ENCODE data around the gene TAS2R40. TPM values are rescaled to one million over a fixed set of nuclear protein-coding genes. Genes with fewer than 3 reads are reported as not detected.
"Not testable (repeated sequence)": the region's sequence is repeated elsewhere in the genome, so short reads cannot be mapped to it uniquely, and the experiment has no call there.

TAS2R40 gene
- total RNA-seq, 2 donors from 2014 or later: not detected

- peaks cover 27% of the 10 kb centered on the region for H3K4me1 Mint-ChIP-seq
- no peaks in the 10 kb centered on the region for H3K36me3 Mint-ChIP-seq (ENCODE audit: low read depth)
Observed at GRCh38 chr7:143203386-143203785, 18.5 kb upstream of the TAS2R40 start.

DNA sequence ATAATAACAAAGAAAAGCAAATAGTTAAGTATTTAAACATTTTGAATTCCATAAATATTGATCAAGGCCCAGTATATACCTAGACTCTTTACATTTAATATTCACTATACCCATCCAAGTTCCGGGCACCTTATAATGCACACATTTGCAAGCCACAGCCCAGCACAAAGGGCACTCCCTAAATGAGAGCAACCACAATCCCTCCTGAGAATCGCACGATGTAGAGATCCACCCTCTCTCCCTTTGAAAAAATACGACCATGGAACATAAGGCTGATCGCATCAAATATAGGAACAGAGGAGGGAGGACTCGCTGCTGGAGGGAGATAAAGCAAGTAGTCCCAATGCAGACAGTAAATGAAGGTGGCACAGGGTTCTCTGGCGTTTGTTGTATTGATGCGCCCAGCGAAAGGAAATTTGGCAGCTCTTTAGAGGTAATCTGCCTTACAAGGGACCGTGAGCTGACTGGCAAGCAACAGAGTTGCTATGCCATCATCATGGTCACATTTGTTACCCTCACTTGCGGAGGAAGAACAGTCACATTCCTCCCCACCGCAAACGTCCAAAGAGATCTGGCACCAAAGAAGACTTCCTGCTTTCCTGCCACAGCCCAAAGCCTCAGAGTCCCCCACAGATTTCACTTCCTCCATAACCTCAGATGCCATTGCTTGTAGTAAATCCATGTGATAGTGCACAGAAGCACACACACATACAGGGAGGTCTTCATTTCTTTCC is 16.1 kb upstream of the TAS2R40 start:
- WGBS, 2 experiments (ENCODE audit: insufficient coverage in 1 of 2, insufficient read length in 1 of 2): 91 to 92% methylated on average over 13 of the region's 13 CpGs
- no peak overlapping the region for H3K27ac Mint-ChIP-seq
- TF ChIP-seq, protein P1, sequence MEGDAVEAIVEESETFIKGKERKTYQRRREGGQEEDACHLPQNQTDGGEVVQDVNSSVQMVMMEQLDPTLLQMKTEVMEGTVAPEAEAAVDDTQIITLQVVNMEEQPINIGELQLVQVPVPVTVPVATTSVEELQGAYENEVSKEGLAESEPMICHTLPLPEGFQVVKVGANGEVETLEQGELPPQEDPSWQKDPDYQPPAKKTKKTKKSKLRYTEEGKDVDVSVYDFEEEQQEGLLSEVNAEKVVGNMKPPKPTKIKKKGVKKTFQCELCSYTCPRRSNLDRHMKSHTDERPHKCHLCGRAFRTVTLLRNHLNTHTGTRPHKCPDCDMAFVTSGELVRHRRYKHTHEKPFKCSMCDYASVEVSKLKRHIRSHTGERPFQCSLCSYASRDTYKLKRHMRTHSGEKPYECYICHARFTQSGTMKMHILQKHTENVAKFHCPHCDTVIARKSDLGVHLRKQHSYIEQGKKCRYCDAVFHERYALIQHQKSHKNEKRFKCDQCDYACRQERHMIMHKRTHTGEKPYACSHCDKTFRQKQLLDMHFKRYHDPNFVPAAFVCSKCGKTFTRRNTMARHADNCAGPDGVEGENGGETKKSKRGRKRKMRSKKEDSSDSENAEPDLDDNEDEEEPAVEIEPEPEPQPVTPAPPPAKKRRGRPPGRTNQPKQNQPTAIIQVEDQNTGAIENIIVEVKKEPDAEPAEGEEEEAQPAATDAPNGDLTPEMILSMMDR (conservative IDR thresholded peaks at IDR 0.05): no peak

More at GRCh38 chr7:143203386-143203785, 18.5 kb upstream of the TAS2R40 start:
- H3K4me3 Mint-ChIP-seq: no peak overlapping the region
- Histone ChIP-seq H3K36me3 (ENCODE audit: control insufficient read depth, insufficient read depth, low read length) (no peaks in the 10 kb centered on the region), H3K27ac (ENCODE audit: low read depth, low read length) (no peak overlapping the region), H3K9ac (ENCODE audit: extremely low read depth, low read length, poor library complexity, severe bottlenecking) (no peak overlapping the region), H3K4me1 (ENCODE audit: control insufficient read depth, insufficient read depth, low read length) (no peaks in the 10 kb centered on the region), H3K27me3 (ENCODE audit: control insufficient read depth, insufficient read depth, low read length, poor library complexity, severe bottlenecking) (no peaks in the 10 kb centered on the region), H3K4me3 (ENCODE audit: low read length) (no peak overlapping the region), H3K9me3 (ENCODE audit: control insufficient read depth, low read length) (peaks cover 20% of the 10 kb centered on the region)
- no peak for DNase-seq
- no peak overlapping the region for H3K27ac Mint-ChIP-seq
- 97 to 100% methylated on average over 1 to 3 of the region's 3 CpGs for WGBS, 2 experiments (ENCODE audit: insufficient coverage in 1 of 2, insufficient read length in 1 of 2)
- peaks cover 15% of the 10 kb centered on the region for H3K9me3 Mint-ChIP-seq
- TF ChIP-seq, protein P1 (conservative IDR thresholded peaks at IDR 0.05): no peak
- peaks cover 3% of the 10 kb centered on the region for H3K27me3 Mint-ChIP-seq (ENCODE audit: insufficient read depth)

DNA sequence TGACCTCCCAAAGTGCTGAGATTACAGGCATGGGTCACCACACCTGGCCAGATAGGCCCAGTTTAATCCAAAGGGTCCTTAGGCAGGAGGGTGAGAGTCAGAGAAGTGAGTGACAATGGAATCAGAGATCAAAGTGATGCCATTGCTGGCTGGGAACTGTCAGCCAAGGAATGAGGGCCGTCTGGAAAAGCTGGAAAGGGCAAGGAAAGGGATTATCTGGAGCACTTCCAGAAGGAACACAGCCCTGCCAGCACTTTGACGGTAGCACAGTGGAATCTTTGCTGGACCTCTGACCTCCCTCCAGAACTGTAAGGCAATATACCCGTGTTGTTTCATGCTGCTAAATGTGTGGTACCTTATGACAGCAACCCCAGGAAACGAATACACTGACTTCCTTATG is 11.3 kb upstream of the TAS2R40 start:
- no peak overlapping the region for H3K4me3 ChIP-seq (ENCODE audit: low read length)
- H3K27ac ChIP-seq (ENCODE audit: low read depth, low read length): no peak overlapping the region
- H3K9me3 ChIP-seq (ENCODE audit: control insufficient read depth, low read length): peaks cover 21% of the 10 kb centered on the region
- H3K36me3 ChIP-seq (ENCODE audit: control insufficient read depth, insufficient read depth, low read length): no peaks in the 10 kb centered on the region
- no peaks in the 10 kb centered on the region for H3K36me3 Mint-ChIP-seq (ENCODE audit: low read depth)
- H3K9me3 Mint-ChIP-seq: peaks cover 28% of the 10 kb centered on the region
- WGBS, 2 experiments (ENCODE audit: insufficient coverage in 1 of 2, insufficient read length in 1 of 2): 82 to 88% methylated on average over 4 of the region's 4 CpGs
- DNase-seq: no peak
- H3K27me3 ChIP-seq (ENCODE audit: control insufficient read depth, insufficient read depth, low read length, poor library complexity, severe bottlenecking): no peaks in the 10 kb centered on the region
- H3K27ac Mint-ChIP-seq: no peak overlapping the region
- no peaks in the 10 kb centered on the region for H3K27me3 Mint-ChIP-seq (ENCODE audit: insufficient read depth)
- H3K4me1 Mint-ChIP-seq: peaks cover 15% of the 10 kb centered on the region
- no peaks in the 10 kb centered on the region for H3K4me1 ChIP-seq (ENCODE audit: control insufficient read depth, insufficient read depth, low read length)
- H3K4me3 Mint-ChIP-seq: no peak overlapping the region
- TF ChIP-seq, protein P1 (conservative IDR thresholded peaks at IDR 0.05): no peak
- no peak overlapping the region for H3K9ac ChIP-seq (ENCODE audit: extremely low read depth, low read length, poor library complexity, severe bottlenecking)

More for the DNA sequence above, 16.1 kb upstream of the TAS2R40 start:
- Mint-ChIP-seq H3K36me3 (ENCODE audit: low read depth) (no peaks in the 10 kb centered on the region), H3K27me3 (ENCODE audit: insufficient read depth) (no peaks in the 10 kb centered on the region), H3K9me3 (peaks cover 1% of the 10 kb centered on the region), H3K4me1 (peaks cover 36% of the 10 kb centered on the region), H3K4me3 (no peak overlapping the region)
- Histone ChIP-seq H3K4me1 (ENCODE audit: control insufficient read depth, insufficient read depth, low read length) (no peaks in the 10 kb centered on the region), H3K27ac (ENCODE audit: low read depth, low read length) (no peak overlapping the region), H3K9ac (ENCODE audit: extremely low read depth, low read length, poor library complexity, severe bottlenecking) (no peak overlapping the region), H3K36me3 (ENCODE audit: control insufficient read depth, insufficient read depth, low read length) (no peaks in the 10 kb centered on the region), H3K27me3 (ENCODE audit: control insufficient read depth, insufficient read depth, low read length, poor library complexity, severe bottlenecking) (no peaks in the 10 kb centered on the region), H3K4me3 (ENCODE audit: low read length) (no peak overlapping the region), H3K9me3 (ENCODE audit: control insufficient read depth, low read length) (no peaks in the 10 kb centered on the region)
- no peak for DNase-seq

DNA sequence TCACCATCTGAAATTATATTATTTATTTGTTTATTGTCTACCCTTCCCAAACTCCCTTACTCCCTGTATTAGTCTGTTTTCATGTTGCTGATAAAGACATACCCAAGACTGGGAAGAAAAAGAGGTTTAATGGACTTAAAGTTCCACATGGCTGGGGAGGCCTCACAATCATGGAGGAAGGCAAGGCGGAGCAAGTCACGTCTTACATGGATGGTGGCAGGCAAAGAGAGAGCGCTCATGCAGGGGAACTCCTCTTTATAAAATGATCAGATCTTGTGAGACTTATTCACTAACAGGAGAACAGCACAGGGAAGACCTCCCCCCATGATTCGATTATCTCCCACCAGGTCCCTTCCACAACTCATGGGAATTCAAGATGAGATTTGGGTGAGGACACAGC is 8.4 kb upstream of the TAS2R40 start:
- H3K36me3 ChIP-seq (ENCODE audit: control insufficient read depth, insufficient read depth, low read length); H3K27me3 ChIP-seq (ENCODE audit: control insufficient read depth, insufficient read depth, low read length, poor library complexity, severe bottlenecking); H3K9ac ChIP-seq (ENCODE audit: extremely low read depth, low read length, poor library complexity, severe bottlenecking); H3K27me3 Mint-ChIP-seq (ENCODE audit: insufficient read depth); H3K4me3 ChIP-seq (ENCODE audit: low read length); H3K4me1 Mint-ChIP-seq; H3K4me1 ChIP-seq (ENCODE audit: control insufficient read depth, insufficient read depth, low read length); H3K36me3 Mint-ChIP-seq (ENCODE audit: low read depth); DNase-seq; H3K4me3 Mint-ChIP-seq; H3K27ac Mint-ChIP-seq; H3K27ac ChIP-seq (ENCODE audit: low read depth, low read length): not testable (repeated sequence)
- peaks cover 28% of the 10 kb centered on the region for H3K9me3 Mint-ChIP-seq
- 94 to 96% methylated on average over 3 to 4 of the region's 4 CpGs for WGBS, 2 experiments (ENCODE audit: insufficient coverage in 1 of 2, insufficient read length in 1 of 2)
- H3K9me3 ChIP-seq (ENCODE audit: control insufficient read depth, low read length): peaks cover 21% of the 10 kb centered on the region

Data from endodermal cell (in vitro differentiated cells).